Small intestine (tissue), 7 donors: ENCODE measurements around the gene OSBPL6. TPM values are rescaled to one million over a fixed set of nuclear protein-coding genes. Genes with fewer than 3 reads are reported as not detected.

ENCODE experiments used
- DNase-seq, 2 donors: peaks; one replicate each; pipeline versions ENCODE4 v3.0.0 to v3.0.0-alpha.2; 2013
- FAIRE-seq: peaks from 2 replicates; lab custom pipeline; 2012; peaks lifted over from hg19 to GRCh38; lab: Jason Lieb, UNC
- H3K27ac ChIP-seq, 3 donors: one replicate each; pipeline ENCODE4 v1.5.1; 2013; ENCODE audit warnings: low read length in 2 of 3, mild to moderate bottlenecking in 2 of 3, control low read depth in 1 of 3, inconsistent platforms in 1 of 3, low read depth in 1 of 3, moderate library complexity in 1 of 3
- H3K27me3 ChIP-seq, 3 donors: one replicate each; pipeline ENCODE4 v1.6.1; 2013; ENCODE audit warnings: low read length in 3 of 3, inconsistent platforms in 1 of 3; ENCODE audit not compliant: control insufficient read depth in 3 of 3, insufficient read depth in 3 of 3
- H3K36me3 ChIP-seq, 3 donors: one replicate each; pipeline ENCODE4 v1.6.1; 2013; ENCODE audit warnings: low read length in 3 of 3, inconsistent platforms in 1 of 3, low read depth in 1 of 3, mild to moderate bottlenecking in 1 of 3, moderate library complexity in 1 of 3; ENCODE audit not compliant: control insufficient read depth in 3 of 3, insufficient read depth in 2 of 3
- H3K4me1 ChIP-seq, 3 donors: one replicate each; pipeline ENCODE4 v1.6.1; 2013; ENCODE audit warnings: low read length in 2 of 3, inconsistent platforms in 1 of 3, low read depth in 1 of 3, mild to moderate bottlenecking in 1 of 3, moderate library complexity in 1 of 3; ENCODE audit not compliant: control insufficient read depth in 3 of 3, insufficient read depth in 2 of 3
- H3K4me3 ChIP-seq, 3 donors: one replicate each; pipeline ENCODE4 v1.5.1; 2013; ENCODE audit warnings: low read length in 3 of 3, control low read depth in 1 of 3, inconsistent platforms in 1 of 3, low read depth in 1 of 3, mild to moderate bottlenecking in 1 of 3, moderate library complexity in 1 of 3
- H3K9me3 ChIP-seq, 2 donors: one replicate each; pipeline ENCODE4 v1.6.1; 2013; ENCODE audit warnings: low read depth in 1 of 2, low read length in 1 of 2; ENCODE audit not compliant: control insufficient read depth in 2 of 2, insufficient read depth in 1 of 2
- WGBS, 3 donors: extraction: QIAGEN DNeasy Blood & Tissue Kit; methylation state at CpG; one replicate each; pipeline ENCODE4 v1.1.7; 2013; 5-methylcytosine and 5-hydroxymethylcytosine counted together
- polyA plus RNA-seq, 4 donors: library from polyadenylated mRNA; stranded (reverse) in 3 of 4; unstranded in 1 of 4; fragments of 200-250 nt in 3 of 4; fragments of 120-200 nt in 1 of 4; gene quantifications; one replicate each; pipeline versions ENCODE4 v1.2.1 to v1.2.3, GENCODE V29; 2013
- donor health status: healthy with polysubstance abuse.
- donor health status: control.
- donor health status: control.
- donor health status: Bipolar disorder and iron deficiency.
- donor health status: healthy.

Gene OSBPL6
- polyA plus RNA-seq, 4 donors: 0.87 to 4.4 (median 1.5) TPM

DNA sequence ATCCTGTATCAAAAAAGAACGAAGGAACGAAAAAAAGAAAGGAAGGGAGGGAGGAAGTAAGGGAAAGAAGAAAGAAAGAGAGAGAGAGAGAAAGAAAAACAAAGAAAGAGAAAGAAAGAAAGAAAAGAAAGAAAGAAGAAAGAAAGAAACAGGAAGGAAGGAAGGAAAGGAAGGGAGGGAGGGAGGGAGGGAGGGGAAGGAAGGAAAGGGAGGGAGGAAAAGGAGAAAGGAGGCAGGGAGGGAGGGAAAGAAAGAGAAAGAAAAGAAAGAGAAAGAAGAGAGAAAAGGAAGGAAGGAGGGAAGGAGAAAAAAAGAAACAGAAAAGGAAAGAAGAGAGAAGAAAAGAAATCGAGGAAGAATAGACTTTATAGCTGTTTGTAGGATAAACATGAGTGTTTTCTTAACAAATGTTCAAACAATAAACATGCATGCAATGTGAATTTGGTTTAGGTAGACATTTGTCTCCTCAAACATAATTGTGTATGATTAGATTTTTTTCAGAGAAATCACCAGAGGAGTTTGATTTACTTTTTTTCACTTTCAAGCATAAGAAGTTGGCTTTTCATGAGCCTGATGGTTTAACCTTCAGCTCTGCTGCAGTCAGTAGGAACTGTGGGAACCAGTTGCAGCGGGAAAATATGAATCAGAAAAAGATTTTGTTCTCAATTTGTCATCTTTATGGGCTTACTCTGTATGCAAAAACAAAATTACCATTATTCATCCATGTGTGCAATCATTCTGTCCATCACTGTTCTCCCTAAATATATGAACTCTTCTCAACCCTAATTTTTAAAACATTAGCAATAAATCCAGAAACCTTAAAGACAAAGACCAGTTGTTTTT, 185.1 kb downstream of the OSBPL6 start:
- H3K4me3 ChIP-seq: no peak overlapping the region
- H3K27ac ChIP-seq: no peak overlapping the region
- H3K27me3 ChIP-seq: no peaks in the 10 kb centered on the region
- H3K4me1 ChIP-seq: no peaks in the 10 kb centered on the region
- peaks cover 0 to 2% (median 0%) of the 10 kb centered on the region in 3 donors for H3K36me3 ChIP-seq
- DNase-seq (no peak), FAIRE-seq (no peak)
- no peaks in the 10 kb centered on the region for H3K9me3 ChIP-seq
- 81 to 85% (median 83%) methylated on average over 4 of the region's 4 CpGs for WGBS, 3 donors

DNA sequence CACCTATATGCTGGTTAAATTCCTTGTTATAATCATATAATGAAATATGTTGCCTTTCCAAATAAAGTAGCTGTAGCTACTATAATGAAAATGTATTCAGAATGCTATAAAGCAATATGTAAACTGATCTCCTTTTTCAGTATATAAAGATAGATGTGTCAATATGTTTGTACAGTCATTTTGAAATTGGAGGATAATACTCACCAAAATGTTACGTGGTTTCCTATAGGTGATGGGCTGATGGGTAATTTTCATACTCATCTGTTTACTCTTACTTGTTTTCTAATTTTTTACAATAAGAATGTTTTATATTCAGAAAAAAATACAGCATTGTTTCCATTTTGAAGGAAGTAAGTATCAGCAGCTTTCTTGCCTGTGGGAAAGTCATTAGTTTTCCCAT, 186.5 kb downstream of the OSBPL6 start:
- Histone ChIP-seq H3K9me3 (no peaks in the 10 kb centered on the region), H3K36me3 (peaks cover 0 to 4% (median 0%) of the 10 kb centered on the region in 3 donors), H3K4me1 (no peaks in the 10 kb centered on the region), H3K27ac (no peak overlapping the region), H3K27me3 (no peaks in the 10 kb centered on the region), H3K4me3 (no peak overlapping the region)
- FAIRE-seq: no peak
- DNase-seq: no peak
- 77 to 86% (median 78%) methylated on average over 1 of the region's 1 CpG for WGBS, 3 donors

DNA sequence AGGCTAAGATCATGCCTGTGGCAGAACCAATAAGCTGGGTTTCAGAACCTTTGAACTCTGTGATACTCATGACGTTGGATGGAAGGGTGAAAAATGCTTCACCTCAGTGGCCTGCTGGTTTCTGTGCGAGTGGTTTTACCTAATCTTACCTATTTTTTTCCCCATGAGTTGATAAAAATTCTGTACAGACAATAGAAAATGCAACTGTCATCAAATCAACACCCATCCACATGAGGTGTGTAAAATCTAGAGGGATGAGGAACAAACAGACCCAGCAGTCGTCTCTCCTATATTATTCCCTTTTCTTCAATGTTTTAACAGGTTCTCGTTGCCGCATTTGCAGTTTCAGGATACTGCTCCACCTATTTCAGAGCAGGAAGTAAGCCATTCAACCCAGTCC, 189.4 kb downstream of the OSBPL6 start:
- FAIRE-seq (no peak), DNase-seq (no peak)
- H3K9me3 ChIP-seq: no peaks in the 10 kb centered on the region
- no peak overlapping the region for H3K4me3 ChIP-seq
- no peaks in the 10 kb centered on the region for H3K27me3 ChIP-seq
- H3K4me1 ChIP-seq: peaks cover 0 to 6% (median 0%) of the 10 kb centered on the region in 3 donors
- WGBS, 3 donors: 86 to 90% (median 87%) methylated on average over 5 of the region's 5 CpGs
- H3K27ac ChIP-seq: no peak overlapping the region
- peaks cover 0 to 4% (median 3%) of the 10 kb centered on the region in 3 donors for H3K36me3 ChIP-seq

DNA sequence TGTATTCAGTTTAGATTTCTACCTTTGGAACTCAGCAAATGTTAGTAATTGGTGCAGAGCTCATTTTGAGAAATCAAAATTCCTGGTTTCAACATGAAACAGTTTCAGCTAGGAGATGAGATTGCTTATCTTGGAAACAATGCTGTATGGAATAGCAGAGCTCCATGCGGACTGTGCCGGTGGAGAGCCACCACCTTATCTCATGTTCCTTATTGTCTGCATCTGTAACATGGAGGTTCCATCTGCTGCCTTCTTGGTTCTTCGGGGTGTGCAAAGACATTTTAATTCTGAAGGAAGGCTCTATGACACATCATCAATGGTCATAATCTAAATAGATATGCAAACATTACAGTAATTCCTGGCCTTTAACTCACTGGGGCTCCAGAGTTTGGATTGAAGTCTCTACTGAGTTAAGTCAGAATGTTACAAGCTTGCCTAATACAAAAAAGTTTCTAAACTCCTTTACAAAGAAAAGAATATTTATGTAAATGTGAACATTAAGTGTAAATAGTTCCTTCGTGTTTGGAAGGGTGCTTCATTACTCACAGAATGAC, 191.4 kb downstream of the OSBPL6 start:
- WGBS, 3 donors: 78 to 89% (median 87%) methylated on average over 4 of the region's 4 CpGs
- H3K9me3 ChIP-seq: no peaks in the 10 kb centered on the region
- no peak overlapping the region for H3K4me3 ChIP-seq
- H3K27me3 ChIP-seq: no peaks in the 10 kb centered on the region
- no peak for DNase-seq
- no peak overlapping the region for H3K27ac ChIP-seq
- peaks cover 0 to 4% (median 3%) of the 10 kb centered on the region in 3 donors for H3K36me3 ChIP-seq
- no peak for FAIRE-seq
- peaks cover 0 to 6% (median 0%) of the 10 kb centered on the region in 3 donors for H3K4me1 ChIP-seq

DNA sequence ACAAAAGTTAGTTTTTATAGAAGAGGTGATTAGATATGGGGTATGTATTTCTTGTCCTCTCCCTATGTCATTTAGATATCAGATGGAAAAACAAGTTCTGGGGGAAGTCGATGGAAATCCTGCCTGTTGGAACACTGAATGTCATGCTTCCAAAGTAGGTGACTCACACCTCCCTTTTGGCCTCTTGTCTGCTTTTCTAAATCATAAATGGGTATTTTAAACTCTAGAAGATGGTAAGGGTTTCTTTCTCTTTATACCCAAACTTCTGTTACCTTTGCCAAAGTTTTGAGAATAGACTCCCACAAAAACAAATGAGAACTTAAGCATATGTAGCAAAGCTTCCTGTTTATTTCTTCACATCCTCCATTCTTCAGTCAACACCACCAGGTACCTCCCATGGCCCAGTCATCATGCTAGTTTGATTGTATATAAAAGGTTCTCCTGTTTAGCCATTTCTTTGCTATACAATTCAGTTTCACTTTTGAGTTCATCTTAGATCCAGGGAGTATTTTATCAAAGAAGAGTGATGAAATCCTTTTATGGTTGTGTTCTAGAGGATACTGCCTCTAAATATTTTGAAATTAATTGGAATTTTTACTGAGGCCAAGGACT, 192.8 kb downstream of the OSBPL6 start:
- Histone ChIP-seq H3K4me3 (no peak overlapping the region), H3K9me3 (no peaks in the 10 kb centered on the region), H3K36me3 (peaks cover 0 to 4% (median 3%) of the 10 kb centered on the region in 3 donors), H3K27ac (peak overlapping the region in 1 of 3 donors; percentile 34), H3K27me3 (no peaks in the 10 kb centered on the region), H3K4me1 (peaks cover 0 to 6% (median 0%) of the 10 kb centered on the region in 3 donors)
- 0 to 55% (median 33%) methylated on average over 1 of the region's 1 CpG for WGBS, 3 donors
- DNase-seq (peak; percentile 8 to 50), FAIRE-seq (no peak)

DNA sequence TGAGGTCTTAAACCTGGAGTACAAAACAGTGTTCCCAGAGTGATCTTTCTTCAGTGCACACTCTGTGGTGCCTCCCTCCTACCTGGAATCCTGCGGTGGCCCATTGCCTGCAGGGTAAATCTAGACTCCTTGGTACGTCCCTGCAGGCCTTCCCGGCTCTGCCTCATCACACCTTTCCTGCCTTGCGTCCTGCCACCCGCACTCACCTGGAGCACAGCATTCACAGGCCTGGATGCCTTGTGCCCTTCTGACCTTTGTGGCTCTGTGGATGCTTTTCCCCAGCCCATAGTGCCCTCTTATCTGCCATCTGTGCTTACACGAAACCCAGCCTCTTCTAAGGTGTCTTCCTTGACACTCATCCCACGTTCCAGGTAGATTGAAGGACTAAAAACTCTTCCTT, 194.0 kb downstream of the OSBPL6 start:
- Histone ChIP-seq H3K4me3 (no peak overlapping the region), H3K36me3 (peaks cover 0 to 4% (median 3%) of the 10 kb centered on the region in 3 donors), H3K27ac (no peak overlapping the region), H3K9me3 (no peaks in the 10 kb centered on the region), H3K4me1 (peaks cover 0 to 6% (median 0%) of the 10 kb centered on the region in 3 donors), H3K27me3 (no peaks in the 10 kb centered on the region)
- FAIRE-seq (no peak), DNase-seq (no peak)
- 90 to 91% (median 90%) methylated on average over 7 of the region's 7 CpGs for WGBS, 3 donors

DNA sequence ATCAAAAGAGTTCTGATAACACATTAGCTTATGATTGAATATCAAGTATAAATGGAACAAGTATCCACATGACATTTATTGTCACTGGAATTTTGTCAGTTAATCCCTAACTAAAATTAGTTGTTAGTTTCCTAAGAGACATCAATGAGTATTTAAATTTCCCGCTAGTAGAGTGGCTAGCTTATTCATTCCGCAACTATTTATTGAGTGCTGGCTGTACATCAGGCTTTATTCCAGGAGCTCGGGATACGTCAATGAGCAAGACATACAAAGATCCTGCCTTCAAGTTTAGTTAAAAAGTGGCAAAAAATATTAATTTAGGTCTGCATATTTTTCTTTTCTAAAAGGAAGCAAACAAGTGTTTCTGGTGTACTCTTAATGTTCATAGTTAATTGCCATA, 197.4 kb downstream of the OSBPL6 start:
- no peak overlapping the region for H3K27ac ChIP-seq
- 76 to 92% (median 85%) methylated on average over 4 of the region's 4 CpGs for WGBS, 3 donors
- FAIRE-seq: no peak

DNA sequence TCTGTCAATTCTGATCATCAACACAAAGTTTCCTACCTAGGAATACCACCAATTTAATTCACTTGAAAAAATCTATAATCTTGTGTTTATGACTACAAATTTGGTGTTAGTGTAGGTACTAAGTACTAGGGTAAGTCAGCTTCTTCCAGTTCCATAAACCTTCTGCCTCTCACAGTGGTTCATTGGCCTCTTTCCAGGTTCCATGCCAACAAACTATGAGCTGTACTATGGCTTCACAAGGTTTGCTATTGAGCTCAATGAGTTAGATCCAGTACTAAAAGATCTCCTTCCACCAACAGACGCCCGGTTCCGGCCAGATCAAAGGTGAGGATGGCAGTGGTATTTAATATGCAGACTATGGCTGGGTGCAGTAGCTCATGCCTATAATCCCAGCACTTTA, 197.9 kb downstream of the OSBPL6 start:
- DNase-seq (no peak), FAIRE-seq (no peak)
- no peaks in the 10 kb centered on the region for H3K9me3 ChIP-seq
- no peak overlapping the region for H3K4me3 ChIP-seq
- H3K27ac ChIP-seq: no peak overlapping the region
- H3K27me3 ChIP-seq: no peaks in the 10 kb centered on the region
- WGBS, 3 donors: 53 to 84% (median 59%) methylated on average over 3 of the region's 3 CpGs
- no peaks in the 10 kb centered on the region for H3K4me1 ChIP-seq
- H3K36me3 ChIP-seq: peaks cover 0 to 3% (median 0%) of the 10 kb centered on the region in 3 donors

More for the DNA sequence above, 197.4 kb downstream of the OSBPL6 start:
- no peak for DNase-seq
- peaks cover 0 to 3% (median 0%) of the 10 kb centered on the region in 3 donors for H3K36me3 ChIP-seq
- H3K27me3 ChIP-seq: no peaks in the 10 kb centered on the region
- no peak overlapping the region for H3K4me3 ChIP-seq
- no peaks in the 10 kb centered on the region for H3K9me3 ChIP-seq
- H3K4me1 ChIP-seq: peaks cover 0 to 3% (median 0%) of the 10 kb centered on the region in 3 donors
